Neural crest cell (in vitro differentiated cells): ENCODE measurements around the gene KISS1. TPM values are rescaled to one million over a fixed set of nuclear protein-coding genes. Genes with fewer than 3 reads are reported as not detected.
A peak's percentile ranks its signal among the peaks of the same experiment; 100 is the strongest.

ENCODE experiments used
- DNase-seq: peaks from one replicate; pipeline ENCODE4 v3.0.0; 2021; ENCODE audit warnings: low read depth, mixed read lengths, low spot score
- H3K27ac Mint-ChIP-seq: one replicate; pipeline ENCODE4 v1.8.0; 2021; ENCODE audit warnings: mild to moderate bottlenecking, mixed read lengths; ENCODE audit not compliant: unreplicated experiment
- H3K27me3 Mint-ChIP-seq: 2 replicates; pipeline ENCODE4 v1.8.0; 2021; ENCODE audit warnings: low read depth, mild to moderate bottlenecking, mixed read lengths
- H3K36me3 Mint-ChIP-seq: 2 replicates; pipeline ENCODE4 v1.8.0; 2021; ENCODE audit warnings: low read depth, mild to moderate bottlenecking, mixed read lengths
- H3K4me1 Mint-ChIP-seq: 2 replicates; pipeline ENCODE4 v1.8.0; 2021; ENCODE audit warnings: mixed read lengths
- H3K4me3 Mint-ChIP-seq: one replicate; pipeline ENCODE4 v1.8.0; 2021; ENCODE audit warnings: mild to moderate bottlenecking, mixed read lengths
- H3K9me3 Mint-ChIP-seq: 2 replicates; pipeline ENCODE4 v1.8.0; 2021; ENCODE audit warnings: mixed read lengths
- total RNA-seq: library from RNA; stranded (reverse); gene quantifications from 2 replicates; pipeline ENCODE4 v1.2.1, GENCODE V29; 2021
- TF ChIP-seq, protein P1 (sequence below): fragments of 200-600 bp; sonication (generic); conservative IDR thresholded peaks from 2 replicates; pipeline ENCODE4 v1.5.0; 2021; ENCODE audit warnings: antibody characterized with exemption, mild to moderate bottlenecking

Gene KISS1
- total RNA-seq, 1 donor from 2014 or later = not detected

DNA sequence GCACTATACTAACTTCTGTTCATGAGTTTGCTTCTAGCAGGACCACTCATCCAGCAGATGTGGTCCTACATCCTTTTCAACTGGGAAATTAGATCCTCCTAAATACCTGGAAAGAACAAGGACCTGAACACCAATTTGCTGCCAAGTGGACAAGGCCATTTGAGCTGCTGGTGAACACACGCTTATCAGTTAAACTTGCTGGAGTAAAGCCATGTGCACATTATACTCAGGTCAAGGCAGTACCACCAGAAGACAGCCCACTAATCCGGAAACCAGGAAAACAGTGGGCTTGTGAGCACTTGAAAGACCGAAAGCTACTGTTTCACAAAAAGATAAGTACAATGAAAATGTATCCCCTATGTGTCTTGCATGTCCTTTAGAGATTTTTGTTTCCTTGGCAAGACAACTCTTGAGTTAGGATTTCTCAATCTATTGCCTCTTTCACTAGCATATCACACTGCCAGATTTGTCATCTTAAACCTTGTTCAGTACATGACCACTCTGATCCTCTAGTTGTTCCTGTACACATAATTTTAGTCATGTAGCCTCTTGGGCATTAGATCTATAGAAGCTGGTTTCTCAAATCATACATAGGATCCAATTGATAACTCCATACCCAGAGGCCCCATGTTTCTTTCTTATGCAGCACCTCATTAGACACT, 25.7 kb downstream of the KISS1 start:
- Mint-ChIP-seq H3K27me3 (peaks cover 28% of the 10 kb centered on the region), H3K4me3 (no peak overlapping the region), H3K27ac (no peak overlapping the region), H3K9me3 (peaks cover 4% of the 10 kb centered on the region), H3K4me1 (no peaks in the 10 kb centered on the region), H3K36me3 (no peaks in the 10 kb centered on the region)
- no peak for DNase-seq
- TF ChIP-seq, protein P1, sequence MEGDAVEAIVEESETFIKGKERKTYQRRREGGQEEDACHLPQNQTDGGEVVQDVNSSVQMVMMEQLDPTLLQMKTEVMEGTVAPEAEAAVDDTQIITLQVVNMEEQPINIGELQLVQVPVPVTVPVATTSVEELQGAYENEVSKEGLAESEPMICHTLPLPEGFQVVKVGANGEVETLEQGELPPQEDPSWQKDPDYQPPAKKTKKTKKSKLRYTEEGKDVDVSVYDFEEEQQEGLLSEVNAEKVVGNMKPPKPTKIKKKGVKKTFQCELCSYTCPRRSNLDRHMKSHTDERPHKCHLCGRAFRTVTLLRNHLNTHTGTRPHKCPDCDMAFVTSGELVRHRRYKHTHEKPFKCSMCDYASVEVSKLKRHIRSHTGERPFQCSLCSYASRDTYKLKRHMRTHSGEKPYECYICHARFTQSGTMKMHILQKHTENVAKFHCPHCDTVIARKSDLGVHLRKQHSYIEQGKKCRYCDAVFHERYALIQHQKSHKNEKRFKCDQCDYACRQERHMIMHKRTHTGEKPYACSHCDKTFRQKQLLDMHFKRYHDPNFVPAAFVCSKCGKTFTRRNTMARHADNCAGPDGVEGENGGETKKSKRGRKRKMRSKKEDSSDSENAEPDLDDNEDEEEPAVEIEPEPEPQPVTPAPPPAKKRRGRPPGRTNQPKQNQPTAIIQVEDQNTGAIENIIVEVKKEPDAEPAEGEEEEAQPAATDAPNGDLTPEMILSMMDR = no peak

DNA sequence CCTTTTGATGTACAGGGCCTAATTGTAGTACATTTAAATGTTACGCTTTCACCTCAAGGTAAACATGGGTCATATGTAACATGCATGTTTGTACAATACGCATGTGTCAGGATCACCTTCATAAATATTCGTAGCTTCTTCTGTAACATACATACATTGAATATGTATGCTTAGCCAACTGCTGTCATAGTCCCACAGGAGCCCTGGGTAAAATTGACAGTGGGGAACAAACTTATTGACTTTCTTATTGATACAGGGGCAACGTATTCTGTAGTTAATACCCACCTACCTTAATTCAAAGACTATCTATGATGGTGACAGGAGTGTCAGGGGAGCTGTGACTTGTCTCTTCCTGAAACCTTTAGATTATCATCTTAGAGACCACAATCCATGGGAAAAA, 26.4 kb downstream of the KISS1 start:
- TF ChIP-seq, protein P1 = no peak
- Mint-ChIP-seq H3K27ac (no peak overlapping the region), H3K36me3 (no peaks in the 10 kb centered on the region), H3K27me3 (peaks cover 28% of the 10 kb centered on the region), H3K9me3 (peaks cover 4% of the 10 kb centered on the region), H3K4me1 (no peaks in the 10 kb centered on the region), H3K4me3 (no peak overlapping the region)
- DNase-seq = no peak

DNA sequence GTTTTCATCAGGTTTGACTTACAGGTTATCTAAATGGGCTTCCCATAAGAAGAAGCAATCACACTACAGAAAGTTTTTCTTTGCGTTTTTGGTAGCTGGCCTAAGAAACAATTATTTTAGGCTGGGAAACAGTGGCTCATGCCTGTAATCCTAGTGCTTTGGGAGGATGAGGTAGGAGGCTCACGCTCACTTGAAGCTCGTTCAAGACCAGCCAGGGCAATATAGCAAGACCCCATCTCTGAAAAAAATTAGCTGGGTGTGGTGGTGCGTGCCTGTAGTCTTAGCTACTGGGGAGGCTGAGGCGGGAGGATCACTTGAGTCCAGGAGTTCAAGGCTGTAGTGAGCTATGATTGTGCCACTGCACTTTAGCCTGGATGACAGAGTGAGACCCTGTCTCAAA, 28.6 kb downstream of the KISS1 start:
- no peak for DNase-seq
- Mint-ChIP-seq H3K4me3 (no peak overlapping the region), H3K4me1 (no peaks in the 10 kb centered on the region), H3K27me3 (peaks cover 13% of the 10 kb centered on the region), H3K27ac (no peak overlapping the region), H3K36me3 (no peaks in the 10 kb centered on the region), H3K9me3 (peaks cover 4% of the 10 kb centered on the region)
- TF ChIP-seq, protein P1 = no peak

DNA sequence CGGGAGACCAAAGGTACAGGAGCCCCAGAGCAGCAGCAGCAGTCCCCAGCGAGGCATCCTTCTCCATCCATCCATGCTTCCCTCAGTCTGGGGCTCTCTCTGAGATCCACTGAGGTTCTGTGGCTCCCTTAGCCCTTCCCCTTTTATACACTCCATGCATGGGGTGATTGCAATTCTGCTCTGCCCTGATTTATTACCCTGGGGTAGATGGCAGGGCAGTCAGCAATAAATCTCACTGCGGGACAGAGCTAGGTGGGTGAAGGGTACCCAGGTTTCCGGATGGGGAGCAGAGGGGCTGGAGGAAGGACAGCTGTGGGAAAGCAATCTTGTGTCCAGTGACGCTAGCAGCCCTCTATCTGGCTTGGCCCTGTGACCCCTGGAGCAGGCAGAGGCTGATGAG, 30.1 kb downstream of the KISS1 start, which contains the start of gene REN:
TSS of gene REN (minus strand) at position 119 of the 400 bp plus-strand sequence. CDS start at position 75, 44 bp downstream.
- peaks cover 13% of the 10 kb centered on the region for H3K27me3 Mint-ChIP-seq
- H3K4me3 Mint-ChIP-seq = no peak within 1 kb of the TSS
- TF ChIP-seq, protein P1 = no peak
- peaks cover 4% of the 10 kb centered on the region for H3K9me3 Mint-ChIP-seq
- no peak within 1 kb of the TSS for H3K27ac Mint-ChIP-seq
- H3K4me1 Mint-ChIP-seq = no peaks in the 10 kb centered on the region
- H3K36me3 Mint-ChIP-seq = no peaks in the 10 kb centered on the region
- DNase-seq = no peak

- Mint-ChIP-seq H3K4me3 (peak overlapping the region; percentile 58), H3K9me3 (no peaks in the 10 kb centered on the region), H3K36me3 (no peaks in the 10 kb centered on the region), H3K4me1 (peaks cover 6% of the 10 kb centered on the region), H3K27me3 (peaks cover 21% of the 10 kb centered on the region), H3K27ac (peak overlapping the region; percentile 88)
- peak; percentile 85 for DNase-seq
- TF ChIP-seq, protein P1 = peak; percentile 100
Measured at GRCh38 chr1:204162494-204163074, 33.7 kb downstream of the KISS1 start.
